ENCODE measurements around the gene DBI. TPM values are rescaled to one million over a fixed set of nuclear protein-coding genes. Genes with fewer than 3 reads are reported as not detected.
"Not testable (repeated sequence)": the region's sequence is repeated elsewhere in the genome, so short reads cannot be mapped to it uniquely, and the experiment has no call there.

DBI gene
- total RNA-seq, 1 donor: 46.8 TPM

- not testable (repeated sequence) for H3K4me1 ChIP-seq (ENCODE audit: insufficient read depth, low read length); H3K9me3 ChIP-seq (ENCODE audit: low read depth, low read length); H3K27me3 ChIP-seq (ENCODE audit: insufficient read depth, low read length); H3K4me3 ChIP-seq (ENCODE audit: low read length)
These were observed 36.8 kb downstream of the DBI start for GRCh38 chr2:119403618-119404017.

GRCh38 chr2:119405151-119405550, 38.4 kb downstream of the DBI start:
- no peaks in the 10 kb centered on the region for H3K27me3 ChIP-seq (ENCODE audit: insufficient read depth, low read length)
- H3K9me3 ChIP-seq (ENCODE audit: low read depth, low read length): no peaks in the 10 kb centered on the region
- H3K4me3 ChIP-seq (ENCODE audit: low read length): no peak overlapping the region
- H3K4me1 ChIP-seq (ENCODE audit: insufficient read depth, low read length): no peaks in the 10 kb centered on the region

GRCh38 chr2:119407430-119408220, 40.8 kb downstream of the DBI start:
- Histone ChIP-seq H3K4me1 (ENCODE audit: insufficient read depth, low read length) (no peaks in the 10 kb centered on the region), H3K4me3 (ENCODE audit: low read length) (no peak overlapping the region), H3K9me3 (ENCODE audit: low read depth, low read length) (no peaks in the 10 kb centered on the region), H3K27me3 (ENCODE audit: insufficient read depth, low read length) (no peaks in the 10 kb centered on the region)

GRCh38 chr2:119408221-119408619, 41.4 kb downstream of the DBI start:
- Histone ChIP-seq H3K4me1 (ENCODE audit: insufficient read depth, low read length) (no peaks in the 10 kb centered on the region), H3K27me3 (ENCODE audit: insufficient read depth, low read length) (no peaks in the 10 kb centered on the region), H3K9me3 (ENCODE audit: low read depth, low read length) (no peaks in the 10 kb centered on the region), H3K4me3 (ENCODE audit: low read length) (no peak overlapping the region)

GRCh38 chr2:119409506-119409905, 42.7 kb downstream of the DBI start:
- H3K27me3 ChIP-seq (ENCODE audit: insufficient read depth, low read length): no peaks in the 10 kb centered on the region
- no peaks in the 10 kb centered on the region for H3K4me1 ChIP-seq (ENCODE audit: insufficient read depth, low read length)
- no peaks in the 10 kb centered on the region for H3K9me3 ChIP-seq (ENCODE audit: low read depth, low read length)
- no peak overlapping the region for H3K4me3 ChIP-seq (ENCODE audit: low read length)

- H3K27me3 ChIP-seq (ENCODE audit: insufficient read depth, low read length): no peaks in the 10 kb centered on the region
- no peaks in the 10 kb centered on the region for H3K9me3 ChIP-seq (ENCODE audit: low read depth, low read length)
- no peak overlapping the region for H3K4me3 ChIP-seq (ENCODE audit: low read length)
- no peaks in the 10 kb centered on the region for H3K4me1 ChIP-seq (ENCODE audit: insufficient read depth, low read length)
These were observed 48.1 kb downstream of the DBI start for GRCh38 chr2:119414894-119415293.

- H3K4me3 ChIP-seq (ENCODE audit: low read length): no peak overlapping the region
- no peaks in the 10 kb centered on the region for H3K27me3 ChIP-seq (ENCODE audit: insufficient read depth, low read length)
- H3K4me1 ChIP-seq (ENCODE audit: insufficient read depth, low read length): no peaks in the 10 kb centered on the region
- no peaks in the 10 kb centered on the region for H3K9me3 ChIP-seq (ENCODE audit: low read depth, low read length)
These were observed 48.9 kb downstream of the DBI start for GRCh38 chr2:119415630-119416029.

GRCh38 chr2:119416299-119416923, 49.6 kb downstream of the DBI start:
- Histone ChIP-seq H3K4me3 (ENCODE audit: low read length) (no peak overlapping the region), H3K4me1 (ENCODE audit: insufficient read depth, low read length) (no peaks in the 10 kb centered on the region), H3K9me3 (ENCODE audit: low read depth, low read length) (no peaks in the 10 kb centered on the region), H3K27me3 (ENCODE audit: insufficient read depth, low read length) (peaks cover 5% of the 10 kb centered on the region)

- Histone ChIP-seq H3K9me3 (ENCODE audit: low read depth, low read length) (no peaks in the 10 kb centered on the region), H3K4me3 (ENCODE audit: low read length) (no peak overlapping the region), H3K4me1 (ENCODE audit: insufficient read depth, low read length) (no peaks in the 10 kb centered on the region), H3K27me3 (ENCODE audit: insufficient read depth, low read length) (peaks cover 5% of the 10 kb centered on the region)
These were observed 51.1 kb downstream of the DBI start for GRCh38 chr2:119417908-119418307.

GRCh38 chr2:119419065-119419464, 52.3 kb downstream of the DBI start:
- no peak overlapping the region for H3K4me3 ChIP-seq (ENCODE audit: low read length)
- H3K9me3 ChIP-seq (ENCODE audit: low read depth, low read length): no peaks in the 10 kb centered on the region
- H3K27me3 ChIP-seq (ENCODE audit: insufficient read depth, low read length): peaks cover 9% of the 10 kb centered on the region
- no peaks in the 10 kb centered on the region for H3K4me1 ChIP-seq (ENCODE audit: insufficient read depth, low read length)

GRCh38 chr2:119419803-119420508, 53.2 kb downstream of the DBI start:
- Histone ChIP-seq H3K4me3 (ENCODE audit: low read length) (no peak overlapping the region), H3K27me3 (ENCODE audit: insufficient read depth, low read length) (peaks cover 10% of the 10 kb centered on the region), H3K9me3 (ENCODE audit: low read depth, low read length) (no peaks in the 10 kb centered on the region), H3K4me1 (ENCODE audit: insufficient read depth, low read length) (no peaks in the 10 kb centered on the region)

- Histone ChIP-seq H3K4me3 (ENCODE audit: low read length) (no peak overlapping the region), H3K4me1 (ENCODE audit: insufficient read depth, low read length) (no peaks in the 10 kb centered on the region), H3K9me3 (ENCODE audit: low read depth, low read length) (no peaks in the 10 kb centered on the region), H3K27me3 (ENCODE audit: insufficient read depth, low read length) (peaks cover 12% of the 10 kb centered on the region)
These were observed 54.5 kb downstream of the DBI start for GRCh38 chr2:119421304-119421703.

- H3K4me1 ChIP-seq (ENCODE audit: insufficient read depth, low read length): no peaks in the 10 kb centered on the region
- H3K4me3 ChIP-seq (ENCODE audit: low read length): no peak overlapping the region
- H3K27me3 ChIP-seq (ENCODE audit: insufficient read depth, low read length): peaks cover 12% of the 10 kb centered on the region
These were observed 55.0 kb downstream of the DBI start for GRCh38 chr2:119421741-119422140.

More at GRCh38 chr2:119421741-119422140, 55.0 kb downstream of the DBI start:
- no peaks in the 10 kb centered on the region for H3K9me3 ChIP-seq (ENCODE audit: low read depth, low read length)
